GM19455 (cell line): ENCODE data around the gene ST8SIA2.

Source experiments
- ATAC-seq: cut with Tn5 transposase; IDR thresholded peaks from one replicate; pipeline ENCODE4 v1.9.1; 2021; ENCODE audit not compliant: unreplicated experiment

Gene ST8SIA2

DNA sequence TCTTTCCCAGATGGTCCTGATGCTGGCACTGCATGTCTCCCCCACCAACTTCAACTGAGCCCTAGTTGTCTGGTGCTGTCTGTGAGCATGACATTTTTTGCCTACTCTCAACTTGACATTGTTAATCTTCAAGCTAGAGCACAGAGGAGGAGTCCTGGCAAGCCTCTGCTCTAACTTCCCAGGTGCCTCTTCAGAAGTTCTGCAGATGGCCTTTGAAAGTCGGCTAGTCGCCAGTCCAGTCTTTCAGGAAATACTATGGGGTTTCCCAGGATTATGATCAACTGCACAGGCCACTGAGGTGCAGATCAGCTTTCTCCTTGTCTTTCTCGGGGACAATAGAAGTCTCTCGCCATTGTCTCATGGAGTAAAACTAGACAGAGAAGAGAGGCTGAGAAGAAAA lies 86.7 kb downstream of the ST8SIA2 start:
- no peak for ATAC-seq

GRCh38 chr15:92485441-92485840 lies 91.8 kb downstream of the ST8SIA2 start:
- no peak for ATAC-seq

GRCh38 chr15:92492551-92493115 lies 99.0 kb downstream of the ST8SIA2 start:
- no peak for ATAC-seq

- no peak for ATAC-seq
Measured at GRCh38 chr15:92494806-92495336, 101.2 kb downstream of the ST8SIA2 start.

DNA sequence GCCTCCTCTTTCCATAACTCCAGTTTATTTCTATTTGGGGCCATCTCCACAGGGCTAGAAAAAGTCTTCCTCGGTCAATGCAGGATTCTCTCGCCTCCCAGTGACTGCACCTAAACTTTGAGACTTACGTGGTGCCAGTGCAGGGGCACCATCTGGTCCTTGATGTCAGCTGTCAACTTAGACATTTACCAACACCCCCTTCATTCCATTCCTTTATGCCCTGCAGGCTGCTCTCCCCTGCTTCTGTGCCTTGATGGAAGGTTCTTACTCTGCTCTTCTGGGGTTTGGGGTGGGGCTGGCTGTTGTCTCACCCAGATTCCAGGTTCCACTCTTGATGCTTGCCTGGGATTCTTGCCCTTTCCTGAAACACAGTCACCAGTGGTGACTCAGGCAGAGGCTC lies 101.8 kb downstream of the ST8SIA2 start:
- no peak for ATAC-seq

DNA sequence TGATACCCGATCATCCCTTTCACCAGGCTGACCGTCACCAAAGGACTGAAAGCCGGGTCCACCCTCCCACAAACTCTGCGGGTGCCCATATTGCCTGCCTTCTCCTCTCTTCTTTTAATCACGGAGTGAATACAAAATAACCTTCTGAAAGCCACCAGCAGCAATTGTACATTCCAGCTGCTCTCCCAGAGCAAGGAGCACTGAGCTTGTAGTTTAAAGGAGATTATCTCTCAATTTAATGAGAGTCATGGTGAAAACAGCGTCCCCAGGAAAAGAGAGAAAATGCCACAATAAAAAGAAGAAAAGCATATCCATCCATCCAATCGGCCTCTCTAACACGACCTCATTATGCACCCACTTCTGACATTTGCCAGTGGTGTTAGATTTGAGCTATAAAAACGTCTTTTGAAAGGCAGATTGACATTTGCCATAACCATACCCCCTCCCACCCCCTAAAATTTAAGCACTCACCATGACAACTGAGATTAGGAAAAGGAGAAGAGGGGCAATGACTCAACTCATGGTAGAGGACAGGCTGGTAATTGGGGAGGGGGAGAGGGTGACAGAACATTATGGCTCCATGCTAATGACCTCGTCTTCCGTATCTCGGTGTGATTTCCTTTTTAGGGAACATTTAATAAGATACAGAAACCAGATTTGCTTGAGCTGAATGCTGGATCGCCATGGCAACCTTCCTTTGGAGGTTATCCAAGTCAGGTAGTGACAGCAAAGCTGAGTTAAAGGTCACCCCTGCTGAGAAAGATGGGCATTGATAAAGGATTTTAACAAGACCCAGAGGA lies 106.2 kb downstream of the ST8SIA2 start:
- no peak for ATAC-seq

DNA sequence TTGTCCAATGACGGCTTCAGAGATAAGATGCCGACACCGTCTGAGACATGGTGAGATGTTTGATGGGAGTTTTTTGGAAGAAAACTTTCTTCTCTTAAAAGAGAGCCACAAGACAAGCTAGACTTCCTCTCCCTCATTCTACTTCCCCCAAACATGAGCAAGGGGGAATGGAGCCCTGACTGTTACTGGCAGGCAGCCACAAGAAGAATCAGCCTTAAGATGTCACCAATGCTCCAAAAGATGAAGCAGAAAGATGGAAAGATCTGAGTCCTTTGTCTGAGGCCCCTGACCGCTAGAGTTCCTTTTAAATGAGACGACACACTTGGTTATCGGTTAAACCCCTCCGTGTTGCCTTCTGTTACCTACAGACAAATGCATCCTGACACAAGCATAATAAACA lies 108.7 kb downstream of the ST8SIA2 start:
- ATAC-seq = no peak

DNA sequence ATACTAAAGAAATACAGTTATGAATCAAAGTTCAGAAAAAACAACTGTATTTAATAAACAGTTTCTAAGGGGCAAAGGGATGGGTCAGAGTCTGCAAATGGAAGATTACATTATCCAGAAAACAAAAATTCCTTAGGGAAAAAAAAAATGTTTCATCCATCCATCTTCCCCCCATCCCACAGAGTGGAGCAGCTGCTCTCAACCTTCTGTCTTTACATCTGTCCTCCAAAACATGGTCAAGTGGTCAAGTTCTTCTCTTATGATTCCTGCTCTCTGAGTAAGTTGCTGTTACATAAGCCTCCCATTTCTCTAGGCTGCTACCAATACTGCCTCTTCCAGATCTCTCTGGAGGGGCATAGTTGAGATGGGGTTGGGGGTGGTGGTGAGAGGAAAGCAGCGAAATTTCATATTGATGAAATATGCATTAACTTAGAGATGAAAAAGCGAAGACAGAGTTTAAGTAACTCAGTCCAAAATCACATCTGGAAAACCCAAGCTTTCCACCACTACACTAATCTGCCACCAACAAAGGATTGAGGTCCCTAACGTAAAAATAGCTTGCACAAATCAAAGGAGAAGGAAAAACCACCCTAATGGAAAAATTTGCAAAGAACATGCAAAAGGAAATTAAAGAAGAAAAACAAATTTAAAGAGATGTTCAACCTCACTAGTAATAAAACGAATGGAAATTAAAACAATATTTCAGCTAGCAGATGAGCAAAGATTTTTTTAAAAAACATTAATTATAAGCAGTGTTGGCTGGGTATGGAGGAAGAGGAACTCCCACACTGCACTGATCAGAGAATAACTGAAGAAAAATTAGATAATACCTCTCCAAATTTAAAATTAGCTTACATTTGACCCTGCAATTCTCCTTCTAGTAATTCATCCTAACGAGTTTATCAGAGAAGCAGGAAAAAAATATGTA lies 109.5 kb downstream of the ST8SIA2 start:
- no peak for ATAC-seq

DNA sequence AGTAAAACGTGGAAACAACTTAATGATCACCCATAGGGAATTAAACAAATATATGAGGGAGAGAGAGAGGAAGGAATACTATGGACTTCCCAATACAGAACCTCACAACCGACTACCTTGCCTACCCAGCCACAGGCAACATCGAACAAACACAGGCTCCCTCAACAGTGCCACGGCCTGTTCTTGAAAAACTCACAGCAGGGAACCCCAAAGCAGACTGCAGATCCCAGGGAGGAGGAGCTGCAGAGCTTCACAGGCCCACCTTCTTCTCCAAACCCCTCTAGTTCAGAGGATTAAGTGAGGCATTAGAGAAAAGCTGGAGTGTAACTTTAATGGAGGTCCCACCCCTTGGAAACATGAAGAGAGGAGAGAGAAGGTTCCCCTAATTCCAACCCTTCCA lies 110.2 kb downstream of the ST8SIA2 start:
- no peak for ATAC-seq

GRCh38 chr15:92505611-92506010 lies 111.9 kb downstream of the ST8SIA2 start:
- ATAC-seq = no peak

GRCh38 chr15:92506506-92506905 lies 112.8 kb downstream of the ST8SIA2 start:
- ATAC-seq = no peak

DNA sequence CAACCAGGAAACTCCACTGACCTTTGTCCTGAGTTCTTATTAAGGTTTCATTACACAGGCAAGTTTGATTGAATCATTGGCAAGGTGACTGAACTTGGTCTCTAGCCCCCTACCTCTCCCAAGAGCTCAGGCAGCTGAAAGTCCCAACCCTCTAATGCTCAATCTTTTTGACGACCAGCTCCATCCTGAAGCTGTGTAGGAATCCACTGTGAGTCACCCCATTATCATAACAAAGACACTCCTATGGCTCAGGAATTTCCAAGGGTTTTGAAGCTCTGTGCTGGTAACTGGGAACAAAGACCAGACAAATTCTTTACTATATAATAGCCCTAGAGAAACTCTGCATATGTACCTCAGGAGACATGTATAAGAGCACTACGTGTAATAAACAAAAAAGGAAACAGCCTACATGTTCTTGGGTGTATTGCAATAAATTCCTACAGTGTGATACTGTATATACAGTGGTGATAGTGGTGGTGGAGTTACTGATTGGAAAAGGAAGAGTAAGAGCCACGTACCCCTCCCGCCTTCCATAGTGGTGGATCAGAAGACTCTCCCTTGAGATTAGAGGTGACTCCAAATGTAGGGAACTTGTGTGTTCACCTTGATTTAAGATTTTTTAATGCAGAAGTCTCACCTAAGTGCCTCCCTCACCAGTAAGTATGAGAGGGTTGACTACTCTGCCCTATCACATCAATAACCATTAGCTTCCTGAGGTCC lies 116.6 kb downstream of the ST8SIA2 start:
- ATAC-seq = no peak
